HFFc6 (cell line): ENCODE results near the gene DCAF8. TPM values are rescaled to one million over a fixed set of nuclear protein-coding genes. Genes with fewer than 3 reads are reported as not detected.

ENCODE experiments used
- DNase-seq: peaks from one replicate; pipeline ENCODE4 v3.0.0-alpha.2; 2018
- H3K27ac Mint-ChIP-seq: 2 replicates; pipeline ENCODE4 v1.8.0; 2020; ENCODE audit warnings: mild to moderate bottlenecking, mixed read lengths
- H3K27me3 Mint-ChIP-seq: 2 replicates; pipeline ENCODE4 v1.8.0; 2021; ENCODE audit warnings: mild to moderate bottlenecking, moderate library complexity, mixed read lengths; ENCODE audit not compliant: insufficient read depth
- H3K36me3 Mint-ChIP-seq: 2 replicates; pipeline ENCODE4 v1.8.0; 2021; ENCODE audit warnings: low read depth, mixed read lengths
- H3K4me1 Mint-ChIP-seq: 2 replicates; pipeline ENCODE4 v1.8.0; 2020; ENCODE audit warnings: low read depth, mixed read lengths
- H3K4me3 Mint-ChIP-seq: 2 replicates; pipeline ENCODE4 v1.8.0; 2020; ENCODE audit warnings: mild to moderate bottlenecking, moderate library complexity, mixed read lengths
- H3K9me3 Mint-ChIP-seq: 2 replicates; pipeline ENCODE4 v1.8.0; 2020; ENCODE audit warnings: mild to moderate bottlenecking, mixed read lengths
- total RNA-seq, 6 experiments: library from RNA; stranded (reverse); fragmentation: NEBNext Ultra II Directional; extraction: Animal tissue kit (Norgen Biotek cat#: 25700); gene quantifications; 2 replicates in 1 of 6; 3 replicates in 5 of 6; pipeline ENCODE4 v1.2.3, GENCODE V29; 2021
- TF ChIP-seq, protein P1 (sequence below): fragments of 200-600 bp; sonication (generic); IDR thresholded peaks from 2 replicates; pipeline ENCODE4 v1.5.0; 2021; ENCODE audit warnings: antibody characterized with exemption, mild to moderate bottlenecking

The DCAF8 gene
- total RNA-seq, 6 experiments from 2014 or later, result 65.9 to 73.0 (median 70.1) TPM

DNA sequence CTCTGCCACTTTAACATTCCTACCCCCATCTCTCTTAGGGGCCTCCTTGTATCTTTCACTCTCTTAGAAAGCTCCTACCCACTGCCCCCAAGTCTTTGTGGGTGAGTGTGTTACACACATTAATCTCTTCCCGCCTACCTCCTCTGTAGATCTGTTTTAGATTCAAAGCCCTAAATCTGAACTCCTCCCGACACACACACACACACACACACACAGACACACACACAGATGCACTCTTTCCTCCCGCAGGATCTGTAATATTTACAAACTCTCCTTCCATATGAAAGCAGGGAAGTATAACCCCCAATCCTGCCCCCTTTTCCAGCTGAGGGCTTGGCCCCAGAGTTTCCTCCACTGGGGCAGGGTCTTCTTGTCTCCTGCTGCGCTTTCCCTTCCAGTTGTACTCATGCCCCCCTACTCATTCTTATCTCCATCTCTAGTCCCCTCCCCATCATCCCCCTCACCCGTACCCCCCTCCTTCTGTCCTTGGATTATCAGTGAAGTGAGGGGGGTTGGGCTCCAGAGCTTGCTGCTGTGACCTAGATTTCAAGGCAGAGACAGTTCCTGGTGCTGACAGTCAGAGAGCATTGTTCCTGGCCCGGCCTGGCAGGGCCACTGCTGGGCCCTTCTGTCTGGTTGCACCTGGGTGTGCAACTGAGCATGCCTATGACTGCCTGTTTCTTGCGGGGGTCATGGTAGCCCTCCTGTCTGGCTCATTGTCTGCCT, 52.9 kb downstream of the DCAF8 start:
- peaks cover 70% of the 10 kb centered on the region for H3K4me1 Mint-ChIP-seq
- DNase-seq, result no peak

DNA sequence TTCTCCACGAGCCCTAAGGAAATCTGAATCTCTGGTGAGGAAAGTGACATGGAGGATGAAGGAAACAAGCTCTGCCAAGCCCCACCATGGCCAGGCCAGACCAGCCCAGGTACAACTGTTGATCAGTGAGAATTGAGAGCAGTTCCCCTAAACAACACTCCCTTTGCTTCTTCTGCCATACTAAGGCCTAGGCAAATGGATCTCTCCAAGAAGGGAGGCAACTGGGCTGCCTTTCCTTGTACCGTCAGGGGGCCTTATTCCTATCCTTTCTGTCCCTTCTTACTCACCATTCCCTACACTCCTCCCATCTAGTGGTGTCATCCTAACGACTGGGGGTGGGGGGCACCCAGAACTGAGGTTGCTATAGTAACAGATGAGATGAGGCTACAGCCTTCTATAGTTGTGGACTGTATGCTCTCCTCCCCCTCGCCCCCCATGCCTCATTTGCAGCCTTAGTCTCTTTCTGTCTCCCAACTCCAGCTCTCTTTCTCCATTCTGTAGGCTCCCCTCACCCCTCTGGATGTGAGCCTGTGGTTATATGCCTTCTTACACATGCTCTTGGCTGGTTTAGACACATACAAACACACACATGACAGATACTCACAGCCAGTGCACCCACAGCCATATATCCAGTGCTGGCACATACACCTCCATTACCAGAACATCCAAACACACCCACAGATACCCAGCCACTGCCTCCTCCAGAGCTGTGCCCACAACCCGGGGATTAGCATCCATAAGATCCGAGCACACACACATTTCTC, 53.6 kb downstream of the DCAF8 start:
- no peak for DNase-seq
- no peaks in the 10 kb centered on the region for H3K9me3 Mint-ChIP-seq
- peak overlapping the region; percentile 85 for H3K4me3 Mint-ChIP-seq
- H3K36me3 Mint-ChIP-seq, result peaks cover 53% of the 10 kb centered on the region
- H3K4me1 Mint-ChIP-seq, result peaks cover 72% of the 10 kb centered on the region
- peaks cover 14% of the 10 kb centered on the region for H3K27me3 Mint-ChIP-seq
- TF ChIP-seq, protein P1, sequence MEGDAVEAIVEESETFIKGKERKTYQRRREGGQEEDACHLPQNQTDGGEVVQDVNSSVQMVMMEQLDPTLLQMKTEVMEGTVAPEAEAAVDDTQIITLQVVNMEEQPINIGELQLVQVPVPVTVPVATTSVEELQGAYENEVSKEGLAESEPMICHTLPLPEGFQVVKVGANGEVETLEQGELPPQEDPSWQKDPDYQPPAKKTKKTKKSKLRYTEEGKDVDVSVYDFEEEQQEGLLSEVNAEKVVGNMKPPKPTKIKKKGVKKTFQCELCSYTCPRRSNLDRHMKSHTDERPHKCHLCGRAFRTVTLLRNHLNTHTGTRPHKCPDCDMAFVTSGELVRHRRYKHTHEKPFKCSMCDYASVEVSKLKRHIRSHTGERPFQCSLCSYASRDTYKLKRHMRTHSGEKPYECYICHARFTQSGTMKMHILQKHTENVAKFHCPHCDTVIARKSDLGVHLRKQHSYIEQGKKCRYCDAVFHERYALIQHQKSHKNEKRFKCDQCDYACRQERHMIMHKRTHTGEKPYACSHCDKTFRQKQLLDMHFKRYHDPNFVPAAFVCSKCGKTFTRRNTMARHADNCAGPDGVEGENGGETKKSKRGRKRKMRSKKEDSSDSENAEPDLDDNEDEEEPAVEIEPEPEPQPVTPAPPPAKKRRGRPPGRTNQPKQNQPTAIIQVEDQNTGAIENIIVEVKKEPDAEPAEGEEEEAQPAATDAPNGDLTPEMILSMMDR, result no peak
- H3K27ac Mint-ChIP-seq, result peak overlapping the region; percentile 90

More for the DNA sequence above, 52.9 kb downstream of the DCAF8 start:
- Mint-ChIP-seq H3K27ac (peak overlapping the region; percentile 90), H3K36me3 (peaks cover 58% of the 10 kb centered on the region), H3K9me3 (no peaks in the 10 kb centered on the region), H3K4me3 (peak overlapping the region; percentile 85), H3K27me3 (peaks cover 13% of the 10 kb centered on the region)
- TF ChIP-seq, protein P1, result no peak

DNA sequence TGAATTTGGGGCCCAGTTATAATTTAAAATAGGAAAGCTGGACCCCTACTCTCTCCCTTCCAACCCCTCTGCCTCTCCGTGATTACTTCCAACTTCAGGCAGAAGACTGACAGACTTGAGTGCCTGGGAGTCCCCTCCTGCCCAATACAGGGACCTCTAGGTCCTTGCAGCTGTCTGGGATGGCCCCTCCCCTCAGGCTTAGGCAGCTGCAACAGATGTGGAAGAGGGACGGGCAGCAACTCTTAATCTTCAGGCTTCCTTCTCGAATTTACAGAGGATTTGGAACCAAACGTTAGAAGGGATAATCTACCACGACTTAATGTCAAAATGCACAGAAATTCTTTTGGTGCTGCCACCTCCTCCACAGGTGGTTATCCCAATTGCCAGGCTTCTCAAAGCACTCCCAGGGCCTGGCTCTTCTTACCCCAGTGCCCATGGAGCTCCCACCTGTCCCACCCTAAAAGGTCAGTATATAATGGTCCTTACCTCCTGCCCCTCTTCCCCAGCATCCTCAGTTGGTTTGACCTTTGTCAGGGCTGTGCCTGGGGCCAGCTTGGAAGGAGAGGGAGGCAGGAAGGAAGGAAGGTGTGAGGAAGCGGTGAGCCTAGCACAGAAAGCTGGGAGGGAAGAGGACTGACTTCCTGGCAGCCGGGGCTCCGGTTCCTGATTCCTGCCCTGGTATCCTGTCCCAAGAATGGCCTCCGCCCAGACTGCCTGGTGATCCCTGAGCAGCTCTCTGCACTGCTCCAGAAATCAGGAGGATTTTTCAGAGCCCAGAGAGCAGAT, 54.4 kb downstream of the DCAF8 start:
- H3K4me3 Mint-ChIP-seq, result peak overlapping the region; percentile 85
- peaks cover 69% of the 10 kb centered on the region for H3K4me1 Mint-ChIP-seq
- H3K36me3 Mint-ChIP-seq, result peaks cover 49% of the 10 kb centered on the region
- TF ChIP-seq, protein P1, result no peak
- H3K27ac Mint-ChIP-seq, result peak overlapping the region; percentile 90
- H3K9me3 Mint-ChIP-seq, result no peaks in the 10 kb centered on the region
- H3K27me3 Mint-ChIP-seq, result peaks cover 13% of the 10 kb centered on the region
- DNase-seq, result no peak

DNA sequence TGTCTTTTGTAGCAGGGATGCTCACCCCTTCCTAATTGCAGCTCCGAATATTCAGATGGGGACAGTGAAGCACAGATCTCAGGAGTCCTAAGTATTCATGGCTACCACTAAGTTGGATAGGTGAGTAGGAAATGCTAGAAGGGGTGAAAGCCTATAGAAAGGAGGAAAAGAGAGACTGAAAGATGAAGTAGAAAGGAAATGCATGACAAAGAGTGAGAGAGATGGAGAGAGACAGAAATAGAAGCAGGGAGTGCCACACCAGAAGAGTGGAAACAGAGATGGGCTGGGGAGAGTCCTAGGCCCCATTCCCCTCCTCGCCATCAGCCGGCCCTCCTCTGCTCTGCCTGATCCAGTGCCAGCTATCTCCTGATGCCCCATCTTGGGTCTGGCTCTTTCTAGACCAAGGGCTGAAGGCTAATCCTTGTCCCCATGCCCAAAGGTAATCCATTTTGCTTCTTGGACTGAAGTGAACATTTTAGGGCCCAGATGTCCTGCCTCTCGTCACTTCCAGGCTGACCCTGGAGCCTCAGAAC, 55.2 kb downstream of the DCAF8 start:
- Mint-ChIP-seq H3K4me3 (peak overlapping the region; percentile 85), H3K9me3 (no peaks in the 10 kb centered on the region)
- TF ChIP-seq, protein P1, result no peak

DNA sequence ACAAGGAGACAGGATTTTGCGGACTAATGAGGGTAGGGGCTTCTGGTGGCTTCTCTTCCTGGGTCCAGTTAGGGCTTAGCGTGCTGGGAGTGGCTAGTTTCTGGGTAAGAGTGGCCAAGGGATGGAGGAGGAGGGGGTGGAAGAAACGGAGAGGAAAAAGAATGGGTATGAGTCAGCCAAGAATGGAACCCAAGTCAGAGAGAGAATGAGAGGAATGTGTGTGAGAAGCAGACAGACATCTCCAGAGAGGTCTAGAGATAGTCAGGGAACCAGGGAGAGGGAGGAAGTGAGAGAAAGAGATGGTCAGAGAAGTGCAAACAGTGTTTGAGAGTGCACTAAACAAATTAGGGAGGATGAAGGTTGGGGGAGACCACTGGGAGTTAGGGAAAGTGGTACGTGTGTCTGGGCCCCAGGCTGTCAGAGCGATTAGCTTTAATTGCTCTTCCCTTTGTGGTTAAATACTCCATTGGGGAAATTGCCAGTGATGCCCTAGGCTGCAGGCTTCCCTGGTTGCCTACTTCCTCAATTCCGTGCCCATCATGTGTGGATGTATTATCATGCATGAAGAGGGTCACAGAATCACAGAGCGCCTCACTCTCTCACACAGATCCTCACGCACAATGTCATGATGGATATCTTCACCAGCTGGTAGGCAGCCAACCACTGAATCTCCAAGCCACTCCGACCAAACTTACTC, 55.8 kb downstream of the DCAF8 start:
- peak; percentile 88 for DNase-seq
- H3K27ac Mint-ChIP-seq, result peak overlapping the region; percentile 90
- peaks cover 36% of the 10 kb centered on the region for H3K36me3 Mint-ChIP-seq

More for the DNA sequence above, 55.2 kb downstream of the DCAF8 start:
- Mint-ChIP-seq H3K27me3 (peaks cover 10% of the 10 kb centered on the region), H3K4me1 (peaks cover 66% of the 10 kb centered on the region), H3K36me3 (peaks cover 43% of the 10 kb centered on the region), H3K27ac (peak overlapping the region; percentile 90)
- DNase-seq, result no peak

More for the DNA sequence above, 55.8 kb downstream of the DCAF8 start:
- peak overlapping the region; percentile 85 for H3K4me3 Mint-ChIP-seq
- TF ChIP-seq, protein P1, result no peak
- H3K4me1 Mint-ChIP-seq, result peaks cover 64% of the 10 kb centered on the region
- H3K27me3 Mint-ChIP-seq, result peaks cover 10% of the 10 kb centered on the region
- no peaks in the 10 kb centered on the region for H3K9me3 Mint-ChIP-seq
